ENCODE results near the gene DCUN1D4. TPM values are rescaled to one million over a fixed set of nuclear protein-coding genes. Genes with fewer than 3 reads are reported as not detected.

Gene DCUN1D4
- total RNA-seq, 2 donors from 2014 or later: 30.7 to 39.1 TPM

Other genes starting within 250 kb of the DCUN1D4 start
- under 1 TPM in 1 of 2 donors, not detected in 1; 0.60 TPM for gene LRRC66, start 177.2 kb downstream of the DCUN1D4 start, total RNA-seq
- 1 to 10 TPM; 5.6 to 6.6 TPM for gene SGCB, start 195.1 kb downstream of the DCUN1D4 start, total RNA-seq
- under 1 TPM in 1 of 2 donors, not detected in 1; 0.18 TPM for gene SPATA18, start 208.2 kb downstream of the DCUN1D4 start, total RNA-seq

All from T-helper 17 cell (primary cell).